Liver (tissue), 9 donors: ENCODE results near the gene SLC38A4. TPM values are rescaled to one million over a fixed set of nuclear protein-coding genes. Genes with fewer than 3 reads are reported as not detected.

Source experiments
- DNase-seq: peaks from one replicate; pipeline ENCODE4 v3.0.0-alpha.2; 2017; ENCODE audit warnings: low spot score
- H3K27ac ChIP-seq, 2 donors: one replicate each; pipeline ENCODE4 v1.7.0; 2013; ENCODE audit warnings: inconsistent platforms in 2 of 2, low read length in 2 of 2, control low read depth in 1 of 2, low read depth in 1 of 2, mild to moderate bottlenecking in 1 of 2
- H3K27me3 ChIP-seq, 4 donors: one replicate each; pipeline versions ENCODE4 v1.6.1 to v1.7.0; 2013; ENCODE audit warnings: low read length in 3 of 4, inconsistent platforms in 1 of 4, mild to moderate bottlenecking in 1 of 4, moderate library complexity in 1 of 4; ENCODE audit not compliant: control insufficient read depth in 4 of 4, insufficient read depth in 4 of 4
- H3K36me3 ChIP-seq, 4 donors: one replicate each; pipeline versions ENCODE4 v1.6.1 to v1.7.0; 2013; ENCODE audit warnings: low read length in 3 of 4, mild to moderate bottlenecking in 3 of 4, low read depth in 1 of 4, moderate library complexity in 1 of 4; ENCODE audit not compliant: control insufficient read depth in 4 of 4, insufficient read depth in 3 of 4
- H3K4me1 ChIP-seq, 4 donors: one replicate each; pipeline versions ENCODE4 v1.6.1 to v1.7.0; 2013; ENCODE audit warnings: low read length in 3 of 4, mild to moderate bottlenecking in 3 of 4, moderate library complexity in 1 of 4; ENCODE audit not compliant: control insufficient read depth in 4 of 4, insufficient read depth in 4 of 4
- H3K4me3 ChIP-seq, 3 donors: one replicate each; pipeline versions ENCODE4 v1.6.1 to v1.7.0; 2013; ENCODE audit warnings: low read length in 3 of 3, control low read depth in 1 of 3, low read depth in 1 of 3, mild to moderate bottlenecking in 1 of 3
- H3K9ac ChIP-seq, 2 donors: one replicate each; pipeline ENCODE4 v1.7.0; 2013; ENCODE audit warnings: low read length in 2 of 2, mild to moderate bottlenecking in 2 of 2, moderate library complexity in 2 of 2, control low read depth in 1 of 2, low read depth in 1 of 2
- H3K9me3 ChIP-seq, 4 donors: one replicate each; pipeline versions ENCODE4 v1.6.1 to v1.7.0; 2013; ENCODE audit warnings: low read length in 3 of 4; ENCODE audit not compliant: control insufficient read depth in 4 of 4
- CTCF ChIP-seq: fragments of 150-350 bp; IDR thresholded peaks from 2 replicates; pipeline ENCODE4 v1.5.1; 2017; ENCODE audit warnings: improper control_type of control experiment, low read depth, low read length; ENCODE audit not compliant: missing input control
- FOXA1 ChIP-seq: IDR thresholded peaks from 2 replicates; pipeline ENCODE4 v1.6.1; 2016; ENCODE audit warnings: antibody characterized with exemption
- FOXA2 ChIP-seq: IDR thresholded peaks from 2 replicates; pipeline ENCODE4 v1.6.1; 2016; ENCODE audit warnings: antibody characterized with exemption
- GABPA ChIP-seq, 2 donors: IDR thresholded peaks in 1 of 2; conservative IDR thresholded peaks in 1 of 2; 2 replicates each; pipeline ENCODE4 v1.6.1; 2016; ENCODE audit warnings: antibody characterized with exemption in 2 of 2, mild to moderate bottlenecking in 1 of 2, moderate library complexity in 1 of 2
- HNF4A ChIP-seq, 2 donors: conservative IDR thresholded peaks; 2 replicates each; pipeline ENCODE4 v1.6.1; 2016; ENCODE audit warnings: antibody characterized with exemption in 2 of 2, mild to moderate bottlenecking in 2 of 2
- HNF4G ChIP-seq: IDR thresholded peaks from 2 replicates; pipeline ENCODE4 v1.6.1; 2016; ENCODE audit warnings: antibody characterized with exemption
- NR2F2 ChIP-seq: IDR thresholded peaks from 2 replicates; pipeline ENCODE4 v1.6.1; 2016; ENCODE audit warnings: antibody characterized with exemption
- RAD21 ChIP-seq, 2 donors: IDR thresholded peaks; 2 replicates each; pipeline ENCODE4 v1.6.1; 2016; ENCODE audit warnings: antibody characterized with exemption in 2 of 2, mild to moderate bottlenecking in 2 of 2
- RXRA ChIP-seq, 2 donors: IDR thresholded peaks; 2 replicates each; pipeline ENCODE4 v1.6.1; 2017 to 2018; ENCODE audit warnings: antibody characterized with exemption in 2 of 2, mild to moderate bottlenecking in 1 of 2
- SP1 ChIP-seq: IDR thresholded peaks from 2 replicates; pipeline ENCODE4 v1.6.1; 2018; ENCODE audit warnings: antibody characterized with exemption, mild to moderate bottlenecking
- TAF1 ChIP-seq: conservative IDR thresholded peaks from 2 replicates; pipeline ENCODE4 v1.6.1; 2016; ENCODE audit warnings: antibody characterized with exemption, mild to moderate bottlenecking
- YY1 ChIP-seq: IDR thresholded peaks from 2 replicates; pipeline ENCODE4 v1.6.1; 2016; ENCODE audit warnings: antibody characterized with exemption, mild to moderate bottlenecking
- WGBS: extraction: QIAGEN DNeasy Blood & Tissue Kit; methylation state at CpG from one replicate; pipeline ENCODE4 v1.1.7; 2013; 5-methylcytosine and 5-hydroxymethylcytosine counted together
- polyA plus RNA-seq, 2 donors: library from polyadenylated mRNA; stranded (reverse) in 1 of 2; unstranded in 1 of 2; fragments of 200-250 nt in 1 of 2; fragments of >200 nt in 1 of 2; fragmentation: Nextera tagmentation in 1 of 2; extraction: Ambion mirVana in 1 of 2; gene quantifications; one replicate each; pipeline versions ENCODE4 v1.2.1 to v1.2.3, GENCODE V29; 2013 to 2015
- total RNA-seq, 2 donors: library from RNA; depleted of rRNA; stranded (reverse); fragments of >200 nt; gene quantifications; one replicate each; pipeline ENCODE4 v1.2.3, GENCODE V29; 2014
- TF ChIP-seq, protein P1 (sequence below): IDR thresholded peaks from 2 replicates; pipeline ENCODE4 v1.6.1; 2016; ENCODE audit warnings: antibody characterized with exemption
- TF ChIP-seq, protein P2 (sequence below): IDR thresholded peaks from 2 replicates; pipeline ENCODE4 v1.6.1; 2016; ENCODE audit warnings: antibody characterized with exemption
- TF ChIP-seq, protein P3 (sequence below): IDR thresholded peaks from 2 replicates; pipeline ENCODE4 v1.6.1; 2016; ENCODE audit warnings: antibody characterized with exemption, mild to moderate bottlenecking
- donor health status: healthy.
- donor health status: healthy.
- donor health status: healthy.
- donor health status: healthy.
- donor health status: healthy.

Gene SLC38A4
- total and polyA plus RNA-seq, 4 donors: 92.0 to 389 (median 169) TPM

- Histone ChIP-seq H3K27ac (peak overlapping the region; percentile 19 to 23), H3K4me3 (no peak overlapping the region)
- WGBS: 41% methylated on average over 1 of the region's 1 CpG
These were observed 14.6 kb downstream of the SLC38A4 start for GRCh38 chr12:46811185-46811584.

GRCh38 chr12:46808955-46809697 lies 16.7 kb downstream of the SLC38A4 start:
- Histone ChIP-seq H3K9me3 (no peaks in the 10 kb centered on the region), H3K4me1 (peaks cover 2 to 49% (median 35%) of the 10 kb centered on the region in 4 donors), H3K4me3 (peak overlapping the region in 1 of 3 donors; percentile 18), H3K27me3 (no peaks in the 10 kb centered on the region), H3K9ac (peak overlapping the region; percentile 41 to 58), H3K27ac (peak overlapping the region; percentile 68 to 83), H3K36me3 (no peaks in the 10 kb centered on the region)
- DNase-seq: no peak
- WGBS: 43% methylated on average over 5 of the region's 5 CpGs
- TF ChIP-seq RAD21 (IDR thresholded peaks at IDR 0.05): no peak
- no peak for TF ChIP-seq NR2F2
- peak; percentile 32 for TF ChIP-seq YY1
- peak; percentile 42 for TF ChIP-seq HNF4G
- no peak for TF ChIP-seq FOXA1
- TF ChIP-seq, protein P1, sequence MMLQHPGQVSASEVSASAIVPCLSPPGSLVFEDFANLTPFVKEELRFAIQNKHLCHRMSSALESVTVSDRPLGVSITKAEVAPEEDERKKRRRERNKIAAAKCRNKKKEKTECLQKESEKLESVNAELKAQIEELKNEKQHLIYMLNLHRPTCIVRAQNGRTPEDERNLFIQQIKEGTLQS: no peak
- TF ChIP-seq HNF4A (conservative IDR thresholded peaks at IDR 0.05): peak; percentile 73 to 83
- peak in 1 of 2 donors; percentile 3 for TF ChIP-seq RXRA (IDR thresholded peaks at IDR 0.05)

More at GRCh38 chr12:46811185-46811584, 14.6 kb downstream of the SLC38A4 start:
- H3K9me3 ChIP-seq: no peaks in the 10 kb centered on the region
- no peak for DNase-seq
- TF ChIP-seq, protein P2, sequence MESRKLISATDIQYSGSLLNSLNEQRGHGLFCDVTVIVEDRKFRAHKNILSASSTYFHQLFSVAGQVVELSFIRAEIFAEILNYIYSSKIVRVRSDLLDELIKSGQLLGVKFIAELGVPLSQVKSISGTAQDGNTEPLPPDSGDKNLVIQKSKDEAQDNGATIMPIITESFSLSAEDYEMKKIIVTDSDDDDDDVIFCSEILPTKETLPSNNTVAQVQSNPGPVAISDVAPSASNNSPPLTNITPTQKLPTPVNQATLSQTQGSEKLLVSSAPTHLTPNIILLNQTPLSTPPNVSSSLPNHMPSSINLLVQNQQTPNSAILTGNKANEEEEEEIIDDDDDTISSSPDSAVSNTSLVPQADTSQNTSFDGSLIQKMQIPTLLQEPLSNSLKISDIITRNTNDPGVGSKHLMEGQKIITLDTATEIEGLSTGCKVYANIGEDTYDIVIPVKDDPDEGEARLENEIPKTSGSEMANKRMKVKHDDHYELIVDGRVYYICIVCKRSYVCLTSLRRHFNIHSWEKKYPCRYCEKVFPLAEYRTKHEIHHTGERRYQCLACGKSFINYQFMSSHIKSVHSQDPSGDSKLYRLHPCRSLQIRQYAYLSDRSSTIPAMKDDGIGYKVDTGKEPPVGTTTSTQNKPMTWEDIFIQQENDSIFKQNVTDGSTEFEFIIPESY: no peak
- TF ChIP-seq RXRA (IDR thresholded peaks at IDR 0.05) (no peak), FOXA2 (no peak), TAF1 (no peak), GABPA (IDR thresholded peaks at IDR 0.05 in 1 of 2, conservative IDR thresholded peaks at IDR 0.05 in 1 of 2) (no peak), NR2F2 (no peak), SP1 (no peak), CTCF (no peak)
- H3K9ac ChIP-seq: no peak overlapping the region
- peaks cover 5 to 55% (median 46%) of the 10 kb centered on the region in 4 donors for H3K4me1 ChIP-seq
- H3K27me3 ChIP-seq: no peaks in the 10 kb centered on the region
- no peaks in the 10 kb centered on the region for H3K36me3 ChIP-seq

- Histone ChIP-seq H3K9me3 (no peaks in the 10 kb centered on the region), H3K36me3 (no peaks in the 10 kb centered on the region), H3K9ac (no peak overlapping the region), H3K27ac (peak overlapping the region; percentile 68 to 83), H3K4me1 (peaks cover 2 to 49% (median 29%) of the 10 kb centered on the region in 4 donors), H3K4me3 (no peak overlapping the region), H3K27me3 (no peaks in the 10 kb centered on the region)
- DNase-seq: no peak
- 32% methylated on average over 2 of the region's 2 CpGs for WGBS
- TF ChIP-seq CTCF (no peak), HNF4A (conservative IDR thresholded peaks at IDR 0.05) (peak; percentile 57 to 69), TAF1 (no peak), SP1 (peak; percentile 50)
- TF ChIP-seq, protein P3, sequence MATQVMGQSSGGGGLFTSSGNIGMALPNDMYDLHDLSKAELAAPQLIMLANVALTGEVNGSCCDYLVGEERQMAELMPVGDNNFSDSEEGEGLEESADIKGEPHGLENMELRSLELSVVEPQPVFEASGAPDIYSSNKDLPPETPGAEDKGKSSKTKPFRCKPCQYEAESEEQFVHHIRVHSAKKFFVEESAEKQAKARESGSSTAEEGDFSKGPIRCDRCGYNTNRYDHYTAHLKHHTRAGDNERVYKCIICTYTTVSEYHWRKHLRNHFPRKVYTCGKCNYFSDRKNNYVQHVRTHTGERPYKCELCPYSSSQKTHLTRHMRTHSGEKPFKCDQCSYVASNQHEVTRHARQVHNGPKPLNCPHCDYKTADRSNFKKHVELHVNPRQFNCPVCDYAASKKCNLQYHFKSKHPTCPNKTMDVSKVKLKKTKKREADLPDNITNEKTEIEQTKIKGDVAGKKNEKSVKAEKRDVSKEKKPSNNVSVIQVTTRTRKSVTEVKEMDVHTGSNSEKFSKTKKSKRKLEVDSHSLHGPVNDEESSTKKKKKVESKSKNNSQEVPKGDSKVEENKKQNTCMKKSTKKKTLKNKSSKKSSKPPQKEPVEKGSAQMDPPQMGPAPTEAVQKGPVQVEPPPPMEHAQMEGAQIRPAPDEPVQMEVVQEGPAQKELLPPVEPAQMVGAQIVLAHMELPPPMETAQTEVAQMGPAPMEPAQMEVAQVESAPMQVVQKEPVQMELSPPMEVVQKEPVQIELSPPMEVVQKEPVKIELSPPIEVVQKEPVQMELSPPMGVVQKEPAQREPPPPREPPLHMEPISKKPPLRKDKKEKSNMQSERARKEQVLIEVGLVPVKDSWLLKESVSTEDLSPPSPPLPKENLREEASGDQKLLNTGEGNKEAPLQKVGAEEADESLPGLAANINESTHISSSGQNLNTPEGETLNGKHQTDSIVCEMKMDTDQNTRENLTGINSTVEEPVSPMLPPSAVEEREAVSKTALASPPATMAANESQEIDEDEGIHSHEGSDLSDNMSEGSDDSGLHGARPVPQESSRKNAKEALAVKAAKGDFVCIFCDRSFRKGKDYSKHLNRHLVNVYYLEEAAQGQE: peak; percentile 28
- TF ChIP-seq, protein P1: peak; percentile 85
These were observed 17.5 kb downstream of the SLC38A4 start for GRCh38 chr12:46808317-46808716.
